HepG2 (cell line): ENCODE results near the gene DUSP9.

Experiments
- ARNT ChIP-seq: fragments of 450-650 bp; IDR thresholded peaks from 2 replicates; pipeline ENCODE4 v1.6.1; 2017
- CTCF ChIP-seq: sonication (generic); formaldehyde crosslinking; IDR thresholded peaks from 2 replicates; pipeline ENCODE4 v1.5.0; 2020; ENCODE audit warnings: mild to moderate bottlenecking, missing genetic modification reagents, moderate library complexity
- EZH2 ChIP-seq: conservative IDR thresholded peaks from 2 replicates; pipeline ENCODE4 v1.6.1; 2012; ENCODE audit warnings: mild to moderate bottlenecking, low read depth, low read length, moderate library complexity
- IRF1 ChIP-seq: sonication (generic); formaldehyde crosslinking; IDR thresholded peaks from 2 replicates; pipeline ENCODE4 v1.4.0; 2020; ENCODE audit warnings: low read depth, mild to moderate bottlenecking, missing genetic modification reagents
- KLF9 ChIP-seq: IDR thresholded peaks from 2 replicates; pipeline ENCODE4 v1.6.1; 2016; ENCODE audit warnings: low read depth
- PBX3 ChIP-seq: sonication (generic); formaldehyde crosslinking; IDR thresholded peaks from 2 replicates; pipeline ENCODE4 v1.8.1; 2023; ENCODE audit warnings: missing genetic modification reagents, inconsistent platforms, borderline replicate concordance
- RXRA ChIP-seq: sonication (generic); formaldehyde crosslinking; IDR thresholded peaks from 2 replicates; pipeline ENCODE4 v1.5.1; 2020; ENCODE audit warnings: missing genetic modification reagents
- SP1 ChIP-seq, 2 experiments: fragments of 450-650 bp in 1 of 2; sonication (generic) in 1 of 2; formaldehyde crosslinking in 1 of 2; IDR thresholded peaks; 2 replicates each; pipeline versions ENCODE4 v1.4.0 to v1.6.1; 2016 to 2020; ENCODE audit warnings: missing genetic modification reagents in 1 of 2
- TCF12 ChIP-seq, 2 experiments: fragments of 450-650 bp in 1 of 2; sonication (generic) in 1 of 2; formaldehyde crosslinking in 1 of 2; IDR thresholded peaks; 2 replicates each; pipeline versions ENCODE4 v1.6.1 to v1.8.0; 2017 to 2022; ENCODE audit warnings: antibody characterized with exemption in 1 of 2, mild to moderate bottlenecking in 1 of 2, missing genetic modification reagents in 1 of 2, moderate library complexity in 1 of 2
- YY1 ChIP-seq: IDR thresholded peaks from 2 replicates; pipeline ENCODE4 v1.6.1; 2011; ENCODE audit warnings: low read length, low read depth, moderate library complexity, mild to moderate bottlenecking; ENCODE audit not compliant: insufficient read depth, insufficient replicate concordance
- ZNF138 ChIP-seq: sonication (generic); formaldehyde crosslinking; IDR thresholded peaks from 2 replicates; pipeline ENCODE4 v1.5.0; 2020; ENCODE audit warnings: mild to moderate bottlenecking, low read depth, missing genetic modification reagents
- ZNF281 ChIP-seq: sonication (generic); formaldehyde crosslinking; IDR thresholded peaks from 2 replicates; pipeline ENCODE4 v1.4.0; 2020; ENCODE audit warnings: missing genetic modification reagents, borderline replicate concordance
- ZNF333 ChIP-seq: sonication (generic); formaldehyde crosslinking; IDR thresholded peaks from 2 replicates; pipeline ENCODE4 v1.4.0; 2020; ENCODE audit warnings: mild to moderate bottlenecking, missing genetic modification reagents, borderline replicate concordance
- ZNF564 ChIP-seq: sonication (generic); formaldehyde crosslinking; IDR thresholded peaks from 2 replicates; pipeline ENCODE4 v1.8.1; 2023; ENCODE audit warnings: mild to moderate bottlenecking, missing genetic modification reagents

- TF ChIP-seq EZH2: no peak
- TF ChIP-seq ZNF138 (CRISPR knock-in tag): no peak
- no peak for TF ChIP-seq PBX3 (CRISPR knock-in tag)
- TF ChIP-seq RXRA (CRISPR knock-in tag): peak; percentile 99
- TF ChIP-seq CTCF (CRISPR knock-in tag): no peak
- no peak for TF ChIP-seq ARNT
- peak; percentile 92 for TF ChIP-seq ZNF281
- TF ChIP-seq ZNF564 (CRISPR knock-in tag): no peak
- TF ChIP-seq KLF9: no peak
- no peak for TF ChIP-seq SP1 (IDR thresholded peaks at IDR 0.05)
- TF ChIP-seq SP1 (CRISPR knock-in tag; IDR thresholded peaks at IDR 0.05): 0 out of 2 replicates have a peak, but pooled peaks have one; percentile 26
- no peak for TF ChIP-seq TCF12 (IDR thresholded peaks at IDR 0.05)
- TF ChIP-seq TCF12 (CRISPR knock-in tag; IDR thresholded peaks at IDR 0.05): peak; percentile 68; the same call in 1 of the 2 replicates
- no peak for TF ChIP-seq ZNF333 (CRISPR knock-in tag)
- TF ChIP-seq YY1: peak; percentile 30
- no peak for TF ChIP-seq IRF1 (CRISPR knock-in tag)
Measured at GRCh38 chrX:153646620-153647373, at the start of gene DUSP9.
